ENCODE data around the gene DDN.
A peak's percentile ranks its signal among the peaks of the same experiment; 100 is the strongest.

The DDN gene

DNA sequence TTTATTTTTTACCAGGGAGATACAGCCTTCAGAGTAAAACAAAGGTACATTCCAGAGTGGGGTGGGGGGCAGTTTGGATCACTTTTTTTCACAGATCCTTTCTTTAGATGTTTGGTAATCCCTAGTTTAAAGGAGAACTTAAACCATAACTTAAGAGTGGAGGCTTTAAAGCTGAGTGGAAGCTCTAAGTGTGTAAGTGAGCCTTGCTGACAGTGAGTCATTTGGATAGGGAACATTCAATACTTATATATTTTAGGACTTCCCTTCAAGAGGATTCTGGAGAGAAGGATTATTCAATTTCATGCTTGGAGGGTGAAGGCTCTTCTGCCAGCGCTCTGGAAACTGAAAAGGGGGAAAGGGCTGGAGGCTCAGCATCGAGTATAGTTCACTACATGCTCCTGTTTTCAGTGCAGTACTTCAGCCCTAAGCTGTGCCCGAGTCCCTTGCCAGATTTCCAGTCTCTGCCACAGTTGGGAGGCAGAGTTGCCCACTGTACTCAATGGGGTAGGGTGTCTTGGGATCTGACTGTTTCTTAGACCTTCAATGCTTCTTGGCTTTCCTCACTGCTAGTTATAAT lies 11.0 kb upstream of the DDN start:
- DNase-seq = no peak

DNA sequence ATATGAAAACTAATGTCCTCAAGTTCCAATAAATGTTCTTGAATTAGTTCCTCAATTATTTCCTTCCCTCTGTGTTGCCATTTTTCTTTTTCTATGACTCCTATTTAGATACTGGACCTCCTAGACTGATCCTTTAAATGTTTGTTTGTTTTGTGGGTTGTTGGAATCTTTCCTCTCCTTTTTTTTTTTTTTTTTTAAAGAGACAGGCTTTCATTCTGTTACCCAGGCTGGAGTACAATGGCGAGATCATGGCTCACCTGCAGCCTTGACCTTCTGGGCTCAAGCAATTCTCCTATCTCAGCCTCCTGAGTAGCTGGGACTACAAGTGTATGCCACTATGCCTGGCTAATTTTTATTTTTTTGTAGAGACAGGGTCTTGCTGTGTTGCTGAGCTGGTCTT lies 9.8 kb upstream of the DDN start:
- DNase-seq = no peak

GRCh38 chr12:49000346-49000745 lies 1.2 kb upstream of the DDN start:
- no peak for DNase-seq

- no peak for DNase-seq
Measured at GRCh38 chr12:48998497-48999353, 450 bp downstream of the DDN start.

GRCh38 chr12:48997719-48998496 lies 1.3 kb downstream of the DDN start:
- DNase-seq = no peak

DNA sequence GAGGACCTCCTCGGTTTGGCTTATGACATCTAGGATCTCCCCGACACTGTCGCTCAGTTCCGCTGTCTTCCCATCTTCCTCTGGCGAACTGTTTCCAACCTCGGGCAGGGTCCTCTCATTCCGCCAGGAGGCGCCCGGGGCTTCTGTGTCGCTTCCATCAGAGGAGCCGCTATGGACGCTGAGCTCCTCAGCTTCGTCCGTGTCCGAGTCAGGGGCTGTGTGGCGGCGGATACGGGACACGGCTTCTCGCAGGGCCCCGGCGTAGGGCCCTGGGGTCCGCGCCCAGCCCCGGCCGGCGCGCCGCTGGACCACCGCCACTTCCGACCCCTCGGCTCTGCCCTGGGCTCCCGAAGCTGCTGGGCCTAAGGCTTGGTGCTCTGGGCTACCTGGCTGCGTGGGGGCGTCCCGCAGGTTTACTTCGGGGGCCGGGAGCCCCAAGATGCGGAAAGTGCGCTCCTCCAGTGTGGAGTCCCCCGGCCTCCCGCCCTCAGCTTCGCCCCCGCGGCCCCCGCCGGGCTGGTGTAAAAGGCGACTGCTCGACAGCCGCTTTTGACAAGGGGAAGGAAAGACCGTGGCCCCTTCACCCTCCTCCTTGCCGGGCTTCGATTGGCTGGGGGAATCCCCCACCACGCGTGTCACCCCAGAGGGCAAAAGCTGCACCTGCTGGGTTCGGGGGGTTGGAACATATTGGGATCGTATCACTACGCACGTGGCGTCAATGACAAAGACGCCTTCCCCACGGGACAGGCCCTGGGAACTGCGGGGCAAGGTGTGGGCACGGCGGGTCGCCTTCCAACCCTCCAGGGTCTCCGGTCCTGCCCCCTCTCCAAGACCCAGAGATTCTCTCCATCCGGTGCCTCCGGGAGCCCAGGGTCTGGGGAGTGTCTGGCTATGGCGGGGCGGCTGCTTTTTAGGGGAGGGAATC lies 2.1 kb downstream of the DDN start:
- peak in 1 of 2 experiments; percentile 23 for DNase-seq

GRCh38 chr12:48995086-48995879 lies 3.9 kb downstream of the DDN start:
- peak; percentile 62 to 86 for DNase-seq

DNA sequence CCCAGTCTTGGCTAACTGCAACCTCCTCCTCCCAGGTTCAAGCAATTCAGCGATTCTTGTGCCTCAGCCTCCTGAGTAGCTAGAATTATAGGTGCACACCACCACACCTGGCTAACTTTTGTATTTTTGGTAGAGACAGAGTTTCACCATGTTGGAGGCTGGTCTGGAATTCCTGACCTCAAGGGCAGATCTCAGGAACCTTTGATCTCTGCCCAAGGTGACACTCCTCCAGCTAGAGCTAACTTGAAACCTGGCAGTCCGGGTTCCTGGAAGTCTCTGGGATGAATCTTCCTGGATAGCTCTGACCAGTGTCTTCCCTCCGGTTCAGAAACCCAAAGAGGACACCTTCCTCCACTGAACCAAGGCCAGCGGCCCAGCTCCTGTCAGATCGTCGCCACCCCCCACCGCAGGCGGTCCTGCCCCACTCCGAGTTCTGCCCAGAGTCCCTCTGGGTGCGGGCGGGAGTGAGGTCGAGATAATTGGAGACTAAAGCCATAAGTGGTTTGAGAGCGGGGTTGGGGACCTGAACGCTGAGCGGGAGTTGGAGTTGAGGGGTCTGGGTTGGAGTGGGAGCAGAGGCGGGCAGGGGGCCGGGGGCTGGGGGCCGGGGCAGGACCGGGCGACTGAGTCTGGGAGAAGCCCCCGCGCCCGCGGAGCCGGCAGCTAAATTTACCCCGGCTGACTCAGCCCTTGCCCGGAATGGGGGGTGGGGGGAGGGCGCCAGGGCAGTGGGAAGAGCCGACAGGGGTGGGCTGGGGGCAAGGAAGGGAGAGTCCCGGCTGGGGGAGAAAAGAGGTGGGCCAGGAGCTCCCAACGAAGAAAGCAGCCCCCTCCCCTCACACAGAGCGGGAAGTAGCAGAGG lies 4.7 kb downstream of the DDN start:
- DNase-seq = no peak

DNA sequence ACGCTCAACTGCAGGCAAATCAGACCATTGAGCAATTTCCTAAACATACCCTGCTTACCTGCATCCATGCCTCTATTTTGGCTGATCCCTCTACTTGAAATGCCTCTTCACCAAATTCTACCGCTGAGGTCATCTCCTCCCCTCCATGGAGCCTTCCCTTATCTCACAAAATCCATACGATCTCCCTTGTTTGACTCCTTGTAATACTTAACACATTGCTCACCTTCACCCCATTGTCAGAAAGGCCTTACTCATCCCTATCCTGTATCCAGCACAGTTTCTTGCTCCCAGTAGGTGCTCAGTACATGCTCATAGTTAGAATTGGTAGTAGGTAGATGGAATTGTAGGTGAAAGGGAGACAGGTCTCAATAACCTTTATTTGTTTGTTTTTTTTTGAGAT lies 5.4 kb downstream of the DDN start:
- no peak for DNase-seq

- DNase-seq = no peak
Measured at GRCh38 chr12:48991247-48992050, 7.7 kb downstream of the DDN start.

GRCh38 chr12:48990552-48990951 lies 8.6 kb downstream of the DDN start:
- DNase-seq = no peak

DNA sequence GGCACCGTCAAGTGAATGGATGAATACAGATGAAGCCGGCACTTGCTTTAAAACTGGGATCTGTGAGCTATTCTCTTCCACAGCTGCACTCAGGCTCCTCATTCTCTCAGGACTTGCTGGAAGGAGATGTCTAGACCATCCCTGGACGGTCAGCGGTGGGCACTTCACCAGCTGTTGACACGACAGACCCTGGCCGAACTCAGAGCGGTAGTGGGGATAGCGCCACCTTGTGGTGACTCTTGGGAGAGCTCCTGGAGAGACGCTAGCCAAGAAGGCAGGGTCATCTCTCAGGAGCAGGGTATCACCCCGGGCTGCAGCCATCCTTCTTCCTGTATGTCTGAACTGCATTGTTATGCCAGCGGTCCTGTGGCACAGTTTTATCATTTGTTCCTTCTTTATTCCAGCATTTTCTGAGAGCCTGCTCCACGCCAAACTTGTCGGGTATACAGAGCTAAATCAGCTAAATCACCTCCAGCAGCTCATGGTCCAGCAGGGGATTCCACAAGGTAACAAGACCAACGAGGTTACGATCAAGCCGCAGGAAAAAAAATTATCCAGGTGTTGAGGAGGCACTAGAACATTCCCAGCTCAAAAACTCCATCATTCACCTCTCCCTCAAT lies 11.0 kb downstream of the DDN start:
- DNase-seq = peak; percentile 34

GRCh38 chr12:48986720-48987291 lies 12.4 kb downstream of the DDN start:
- DNase-seq = no peak

GRCh38 chr12:48985901-48986300 lies 13.3 kb downstream of the DDN start:
- DNase-seq = no peak

GRCh38 chr12:48985475-48985897 lies 13.7 kb downstream of the DDN start:
- DNase-seq = no peak

GRCh38 chr12:48982397-48983080 lies 16.6 kb downstream of the DDN start:
- DNase-seq = no peak

DNA sequence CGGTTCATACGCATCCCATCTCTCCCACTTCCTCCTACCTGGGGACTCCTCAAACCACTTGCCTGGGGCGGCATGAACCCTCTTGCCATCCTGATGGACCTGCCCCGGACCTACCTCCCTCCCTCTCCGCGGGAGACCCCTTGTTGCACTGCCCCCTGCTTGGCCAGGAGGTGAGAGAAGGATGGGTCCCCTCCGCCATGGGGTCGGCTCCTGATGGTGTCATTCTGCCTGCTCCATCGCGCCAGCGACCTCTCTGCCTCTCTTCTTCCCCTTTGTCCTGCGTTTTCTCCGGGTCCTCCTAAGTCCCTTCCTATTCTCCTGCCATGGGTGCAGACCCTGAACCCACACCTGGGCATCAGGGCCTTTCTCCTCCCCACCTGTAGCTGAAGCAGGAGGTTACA lies 17.4 kb downstream of the DDN start:
- no peak for DNase-seq

All from NCI-H446 (cell line).